Lower leg skin (tissue), 3 donors: ENCODE data around the gene VSNL1.

Experiments used
- CTCF ChIP-seq, 3 donors: fragments of 450-650 bp; IDR thresholded peaks; one replicate each; pipeline ENCODE4 v1.5.1; 2016; ENCODE audit warnings: antibody characterized with exemption in 3 of 3, mild to moderate bottlenecking in 3 of 3, moderate library complexity in 2 of 3
- POLR2A ChIP-seq, 2 donors: fragments of 450-650 bp; IDR thresholded peaks; one replicate each; pipeline ENCODE4 v1.6.1; 2016 to 2017; ENCODE audit warnings: antibody characterized with exemption in 2 of 2, mild to moderate bottlenecking in 1 of 2, moderate library complexity in 1 of 2

GRCh38 chr2:17649026-17649425 is 108.5 kb downstream of the VSNL1 start:
- TF ChIP-seq CTCF (IDR thresholded peaks at IDR 0.05) (no peak), POLR2A (IDR thresholded peaks at IDR 0.05) (no peak)
